22Rv1 (cell line): ENCODE data around the gene KRT81.

Experiments
- ZFX ChIP-seq: fragments of 450-650 bp; IDR thresholded peaks from 2 replicates; pipeline ENCODE4 v1.6.1; 2017; ENCODE audit warnings: antibody characterized with exemption, borderline replicate concordance
- TF ChIP-seq, protein P1 (sequence below): fragments of 450-650 bp; IDR thresholded peaks from 2 replicates; pipeline ENCODE4 v1.5.1; 2017; ENCODE audit warnings: mild to moderate bottlenecking

DNA sequence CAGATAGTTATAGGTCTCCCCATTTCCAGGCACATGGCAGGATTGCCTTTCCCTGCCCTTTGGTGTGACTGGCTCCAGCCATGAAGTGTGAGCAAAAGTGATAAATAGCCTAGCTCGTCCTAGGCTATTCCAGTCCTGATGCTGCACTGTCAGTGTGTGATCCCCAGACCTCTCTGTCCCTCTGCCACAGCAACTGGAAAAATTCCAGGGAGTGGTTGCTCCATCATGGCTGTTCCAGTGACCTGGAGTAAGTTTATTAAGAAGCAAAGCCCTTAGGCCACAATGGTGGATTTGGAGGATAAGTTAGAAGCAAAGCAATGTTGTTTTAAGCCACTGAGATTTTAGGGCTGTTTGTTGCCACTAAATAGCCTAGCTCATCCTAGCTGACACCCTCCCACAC is 39.7 kb upstream of the KRT81 start:
- TF ChIP-seq, protein P1, sequence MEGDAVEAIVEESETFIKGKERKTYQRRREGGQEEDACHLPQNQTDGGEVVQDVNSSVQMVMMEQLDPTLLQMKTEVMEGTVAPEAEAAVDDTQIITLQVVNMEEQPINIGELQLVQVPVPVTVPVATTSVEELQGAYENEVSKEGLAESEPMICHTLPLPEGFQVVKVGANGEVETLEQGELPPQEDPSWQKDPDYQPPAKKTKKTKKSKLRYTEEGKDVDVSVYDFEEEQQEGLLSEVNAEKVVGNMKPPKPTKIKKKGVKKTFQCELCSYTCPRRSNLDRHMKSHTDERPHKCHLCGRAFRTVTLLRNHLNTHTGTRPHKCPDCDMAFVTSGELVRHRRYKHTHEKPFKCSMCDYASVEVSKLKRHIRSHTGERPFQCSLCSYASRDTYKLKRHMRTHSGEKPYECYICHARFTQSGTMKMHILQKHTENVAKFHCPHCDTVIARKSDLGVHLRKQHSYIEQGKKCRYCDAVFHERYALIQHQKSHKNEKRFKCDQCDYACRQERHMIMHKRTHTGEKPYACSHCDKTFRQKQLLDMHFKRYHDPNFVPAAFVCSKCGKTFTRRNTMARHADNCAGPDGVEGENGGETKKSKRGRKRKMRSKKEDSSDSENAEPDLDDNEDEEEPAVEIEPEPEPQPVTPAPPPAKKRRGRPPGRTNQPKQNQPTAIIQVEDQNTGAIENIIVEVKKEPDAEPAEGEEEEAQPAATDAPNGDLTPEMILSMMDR, result no peak
- TF ChIP-seq ZFX, result no peak
